Activated CD4-positive, alpha-beta T cell treated with anti-CD3 and anti-CD28 coated beads for 36 hours (primary cell): ENCODE data around the gene OPN1SW. TPM values are rescaled to one million over a fixed set of nuclear protein-coding genes. Genes with fewer than 3 reads are reported as not detected.

Experiments used
- ATAC-seq: fragments of 200-7000 bp; cut with Tn5 transposase; one replicate; pipeline ENCODE4 v1.10.0; 2021; ENCODE audit warnings: mild to moderate bottlenecking, moderate library complexity
- CTCF ChIA-PET: fragments of 350-600 bp; sonication (Branson Sonifier 250); formaldehyde crosslinking; loops from one replicate; lab custom pipeline; 2021; ENCODE audit warnings: antibody characterized with exemption; lab: Charles Lee
- POLR2A ChIA-PET: fragments of 350-600 bp; sonication (Branson Sonifier 250); formaldehyde crosslinking; loops from one replicate; lab custom pipeline; 2021; ENCODE audit warnings: antibody characterized with exemption, inconsistent platforms; lab: Charles Lee
- DNase-seq: peaks from one replicate; pipeline ENCODE4 v3.0.0-alpha.2; 2020
- H3K27ac Mint-ChIP-seq: one replicate; pipeline ENCODE4 v1.8.0; 2021; ENCODE audit warnings: mixed read lengths
- H3K27me3 Mint-ChIP-seq: one replicate; pipeline ENCODE4 v1.8.0; 2021; ENCODE audit warnings: mixed read lengths
- H3K36me3 Mint-ChIP-seq: one replicate; pipeline ENCODE4 v1.8.0; 2021; ENCODE audit warnings: low read depth, mixed read lengths
- H3K4me1 Mint-ChIP-seq: one replicate; pipeline ENCODE4 v1.8.0; 2021; ENCODE audit warnings: mixed read lengths
- H3K4me3 Mint-ChIP-seq: one replicate; pipeline ENCODE4 v1.8.0; 2021; ENCODE audit warnings: mild to moderate bottlenecking, moderate library complexity, mixed read lengths
- H3K9me3 Mint-ChIP-seq: one replicate; pipeline ENCODE4 v1.8.0; 2021; ENCODE audit warnings: low read depth, mixed read lengths
- intact Hi-C, 2 experiments: fragments of 100-400 bp; cut with DNase I in 1 of 2; cut with micrococcal nuclease in 1 of 2; formaldehyde crosslinking; loops; one replicate each; pipeline versions ENCODE4 v1.14.2 to v1.15.1; 2022 to 2024; cut with DNase I, micrococcal nuclease
- total RNA-seq, 2 experiments: library from RNA; stranded (reverse); gene quantifications; one replicate each; pipeline ENCODE4 v1.2.3, GENCODE V29; 2021

Gene OPN1SW
- total RNA-seq, 2 experiments from 2014 or later, result not detected

- no peak for ATAC-seq
- CTCF ChIA-PET, result interaction anchor here (0.9 to 1.4 kb wide), 5 partner anchors 15 to 611 kb away, joined by 3 read pairs; no protein-coding TSS in a partner anchor
- H3K36me3 Mint-ChIP-seq, result peaks cover 41% of the 10 kb centered on the region
- POLR2A ChIA-PET, result interaction anchor here (0.7 kb wide), 1 partner anchor 1017 kb away, joined by 4 read pairs; no protein-coding TSS in a partner anchor
- no peaks in the 10 kb centered on the region for H3K27me3 Mint-ChIP-seq
- DNase-seq, result no peak
- no peaks in the 10 kb centered on the region for H3K9me3 Mint-ChIP-seq
- no peak overlapping the region for H3K27ac Mint-ChIP-seq
- H3K4me1 Mint-ChIP-seq, result peaks cover 5% of the 10 kb centered on the region
- intact Hi-C loops, result no loop called here
- H3K4me3 Mint-ChIP-seq, result no peak overlapping the region
Measured at GRCh38 chr7:128757203-128757602, 18.4 kb downstream of the OPN1SW start.

- ATAC-seq, result no peak
- H3K36me3 Mint-ChIP-seq, result peaks cover 36% of the 10 kb centered on the region
- intact Hi-C loops, result no loop called here
- no peaks in the 10 kb centered on the region for H3K27me3 Mint-ChIP-seq
- no peaks in the 10 kb centered on the region for H3K9me3 Mint-ChIP-seq
- H3K27ac Mint-ChIP-seq, result no peak overlapping the region
- peaks cover 5% of the 10 kb centered on the region for H3K4me1 Mint-ChIP-seq
- DNase-seq, result no peak
- ChIA-PET CTCF (interaction anchor here (0.9 to 1.4 kb wide), 3 partner anchors 12 to 612 kb away, joined by 3 read pairs; no protein-coding TSS in a partner anchor), POLR2A (no interaction called here)
- no peak overlapping the region for H3K4me3 Mint-ChIP-seq
Measured at GRCh38 chr7:128755819-128756476, 19.6 kb downstream of the OPN1SW start.

- H3K4me3 Mint-ChIP-seq, result no peak overlapping the region
- peaks cover 37% of the 10 kb centered on the region for H3K36me3 Mint-ChIP-seq
Measured at GRCh38 chr7:128755075-128755818, 20.3 kb downstream of the OPN1SW start.

GRCh38 chr7:128752251-128752650, 23.3 kb downstream of the OPN1SW start:
- intact Hi-C loops, result no loop called here
- H3K27me3 Mint-ChIP-seq, result no peaks in the 10 kb centered on the region
- DNase-seq, result no peak
- ChIA-PET CTCF (interaction anchor here (0.7 kb wide), 1 partner anchor 9 kb away, joined by 3 read pairs; no protein-coding TSS in a partner anchor), POLR2A (interaction anchor here (0.7 kb wide), 1 partner anchor 11 kb away, joined by 4 read pairs; no protein-coding TSS in a partner anchor)
- H3K27ac Mint-ChIP-seq, result no peak overlapping the region
- H3K4me1 Mint-ChIP-seq, result peaks cover 8% of the 10 kb centered on the region
- no peaks in the 10 kb centered on the region for H3K9me3 Mint-ChIP-seq
- no peak for ATAC-seq
- no peak overlapping the region for H3K4me3 Mint-ChIP-seq
- peaks cover 49% of the 10 kb centered on the region for H3K36me3 Mint-ChIP-seq

More at GRCh38 chr7:128755075-128755818, 20.3 kb downstream of the OPN1SW start:
- CTCF ChIA-PET, result interaction anchor here (0.6 to 0.9 kb wide), 2 partner anchors 12 to 270 kb away, joined by 3 read pairs; no protein-coding TSS in a partner anchor
- POLR2A ChIA-PET, result interaction anchor here (0.6 kb wide), 1 partner anchor 108 kb away, joined by 3 read pairs; the partner anchor contains the start of gene ATP6V1F
- intact Hi-C loops, result no loop called here
- ATAC-seq (no peak), DNase-seq (no peak)
- H3K27ac Mint-ChIP-seq, result no peak overlapping the region
- no peaks in the 10 kb centered on the region for H3K27me3 Mint-ChIP-seq
- peaks cover 5% of the 10 kb centered on the region for H3K4me1 Mint-ChIP-seq
- H3K9me3 Mint-ChIP-seq, result no peaks in the 10 kb centered on the region

GRCh38 chr7:128747327-128748079, 28.1 kb downstream of the OPN1SW start:
- ChIA-PET POLR2A (no interaction called here), CTCF (interaction anchor here (1.1 kb wide), 1 partner anchor 20 kb away, joined by 3 read pairs; no protein-coding TSS in a partner anchor)

GRCh38 chr7:128745706-128746105, 29.9 kb downstream of the OPN1SW start:
- H3K36me3 Mint-ChIP-seq, result peaks cover 27% of the 10 kb centered on the region
- ChIA-PET POLR2A (no interaction called here), CTCF (interaction anchor here (1.2 kb wide), 1 partner anchor 35 kb away, joined by 3 read pairs; no protein-coding TSS in a partner anchor)

More at GRCh38 chr7:128747327-128748079, 28.1 kb downstream of the OPN1SW start:
- intact Hi-C loops, result no loop called here
- peaks cover 20% of the 10 kb centered on the region for H3K4me1 Mint-ChIP-seq
- H3K4me3 Mint-ChIP-seq, result no peak overlapping the region
- no peak overlapping the region for H3K27ac Mint-ChIP-seq
- no peaks in the 10 kb centered on the region for H3K27me3 Mint-ChIP-seq
- no peak for DNase-seq
- H3K36me3 Mint-ChIP-seq, result peaks cover 27% of the 10 kb centered on the region
- no peak for ATAC-seq
- H3K9me3 Mint-ChIP-seq, result no peaks in the 10 kb centered on the region

GRCh38 chr7:128744366-128744905, 31.2 kb downstream of the OPN1SW start:
- H3K4me3 Mint-ChIP-seq, result no peak overlapping the region
- no peak for ATAC-seq
- H3K9me3 Mint-ChIP-seq, result no peaks in the 10 kb centered on the region
- DNase-seq, result no peak
- ChIA-PET POLR2A (no interaction called here), CTCF (interaction anchor here (0.5 to 1.0 kb wide), 2 partner anchors 11 to 126 kb away, joined by 3 read pairs; no protein-coding TSS in a partner anchor)
- H3K27ac Mint-ChIP-seq, result no peak overlapping the region
- H3K27me3 Mint-ChIP-seq, result no peaks in the 10 kb centered on the region
- H3K36me3 Mint-ChIP-seq, result peaks cover 21% of the 10 kb centered on the region
- peaks cover 42% of the 10 kb centered on the region for H3K4me1 Mint-ChIP-seq
- intact Hi-C loops, result no loop called here

More at GRCh38 chr7:128745706-128746105, 29.9 kb downstream of the OPN1SW start:
- H3K27me3 Mint-ChIP-seq, result no peaks in the 10 kb centered on the region
- H3K9me3 Mint-ChIP-seq, result no peaks in the 10 kb centered on the region
- no peak overlapping the region for H3K27ac Mint-ChIP-seq
- DNase-seq (no peak), ATAC-seq (no peak)
- intact Hi-C loops, result no loop called here
- H3K4me3 Mint-ChIP-seq, result no peak overlapping the region
- H3K4me1 Mint-ChIP-seq, result peaks cover 36% of the 10 kb centered on the region

GRCh38 chr7:128743112-128743772, 32.4 kb downstream of the OPN1SW start:
- Mint-ChIP-seq H3K4me3 (no peak overlapping the region), H3K27me3 (no peaks in the 10 kb centered on the region), H3K4me1 (peaks cover 47% of the 10 kb centered on the region), H3K27ac (no peak overlapping the region), H3K36me3 (peaks cover 12% of the 10 kb centered on the region), H3K9me3 (no peaks in the 10 kb centered on the region)
- ChIA-PET POLR2A (interaction anchor here (0.6 kb wide), 1 partner anchor 59 kb away, joined by 3 read pairs; no protein-coding TSS in a partner anchor), CTCF (interaction anchor here (0.7 to 1.4 kb wide), 5 partner anchors 9 to 140 kb away, joined by 3 to 5 read pairs (median 3); no protein-coding TSS in a partner anchor)
- ATAC-seq, result no peak
- intact Hi-C loops, result no loop called here
- DNase-seq, result no peak

GRCh38 chr7:128742206-128742605, 33.4 kb downstream of the OPN1SW start:
- intact Hi-C loops, result no loop called here
- H3K36me3 Mint-ChIP-seq, result peaks cover 7% of the 10 kb centered on the region
- DNase-seq, result no peak
- peaks cover 46% of the 10 kb centered on the region for H3K4me1 Mint-ChIP-seq
- ChIA-PET POLR2A (no interaction called here), CTCF (interaction anchor here (0.7 to 1.4 kb wide), 3 partner anchors 15 to 164 kb away, joined by 3 to 5 read pairs (median 4); no protein-coding TSS in a partner anchor)
- H3K27ac Mint-ChIP-seq, result no peak overlapping the region
- no peak for ATAC-seq
- H3K27me3 Mint-ChIP-seq, result no peaks in the 10 kb centered on the region
- H3K9me3 Mint-ChIP-seq, result no peaks in the 10 kb centered on the region
- H3K4me3 Mint-ChIP-seq, result no peak overlapping the region

- CTCF ChIA-PET, result interaction anchor here (0.8 to 2.4 kb wide), 5 partner anchors 14 to 164 kb away, joined by 3 to 12 read pairs (median 4); partner anchors contain the start of gene ATP6V1F
- no peak overlapping the region for H3K4me3 Mint-ChIP-seq
- no peaks in the 10 kb centered on the region for H3K27me3 Mint-ChIP-seq
- intact Hi-C loops, result no loop called here
- ATAC-seq, result no peak
- H3K9me3 Mint-ChIP-seq, result no peaks in the 10 kb centered on the region
- no peak overlapping the region for H3K27ac Mint-ChIP-seq
- DNase-seq, result no peak
- H3K36me3 Mint-ChIP-seq, result peaks cover 7% of the 10 kb centered on the region
- H3K4me1 Mint-ChIP-seq, result peaks cover 42% of the 10 kb centered on the region
- POLR2A ChIA-PET, result no interaction called here
Measured at GRCh38 chr7:128741491-128741890, 34.1 kb downstream of the OPN1SW start.
